Measurements from ENCODE around the gene LTK.

LTK gene

DNA sequence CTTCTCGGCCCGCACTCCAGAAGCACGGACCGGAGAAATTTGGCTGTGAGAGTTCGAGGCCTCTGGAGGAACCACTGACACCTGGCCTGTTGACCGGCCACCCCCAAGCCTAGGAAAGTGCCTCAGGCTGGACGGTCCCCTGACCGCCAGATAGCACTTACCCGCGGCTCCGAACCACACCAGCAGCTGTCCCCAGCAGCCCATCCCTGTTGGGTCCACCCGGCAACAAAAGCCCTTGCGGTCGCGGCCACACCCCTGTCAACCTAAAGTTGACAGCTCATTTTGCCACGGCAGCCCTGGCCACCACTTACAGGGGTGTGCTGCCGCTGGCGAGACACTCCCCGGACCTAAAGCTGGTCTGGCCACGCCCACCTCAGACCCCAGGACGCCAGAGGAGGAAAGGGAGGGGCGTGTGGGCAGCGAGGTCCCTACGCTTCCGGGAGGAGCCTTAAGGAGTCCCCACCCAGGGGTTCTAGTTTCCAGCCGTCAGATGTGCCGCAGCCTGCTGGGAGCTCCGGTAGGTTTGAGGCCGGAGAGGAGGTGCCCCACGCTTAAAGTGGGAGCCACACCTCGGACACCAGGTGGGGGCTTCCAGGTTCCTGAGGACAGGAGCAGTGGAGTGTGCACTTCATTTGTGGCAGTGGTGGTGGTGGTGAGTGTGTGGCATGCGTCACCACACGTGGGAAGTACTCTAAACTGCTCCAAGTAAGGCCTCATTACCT, at the start of gene LTK:
Gene LTK (minus strand): TSS at position 322 of the 722 bp plus-strand sequence. CDS start 118 bp downstream, at position 204.
- peak; percentile 91 for DNase-seq

GRCh38 chr15:41562784-41563198, 49.2 kb upstream of the LTK start:
- DNase-seq: peak; percentile 34

GRCh38 chr15:41562244-41562643, 48.6 kb upstream of the LTK start:
- no peak for DNase-seq

- DNase-seq: no peak
Measured at GRCh38 chr15:41561777-41562145, 48.1 kb upstream of the LTK start.

- no peak for DNase-seq
Measured at GRCh38 chr15:41561104-41561776, 47.6 kb upstream of the LTK start.

- no peak for DNase-seq
Measured at GRCh38 chr15:41560572-41560874, 46.9 kb upstream of the LTK start.

DNA sequence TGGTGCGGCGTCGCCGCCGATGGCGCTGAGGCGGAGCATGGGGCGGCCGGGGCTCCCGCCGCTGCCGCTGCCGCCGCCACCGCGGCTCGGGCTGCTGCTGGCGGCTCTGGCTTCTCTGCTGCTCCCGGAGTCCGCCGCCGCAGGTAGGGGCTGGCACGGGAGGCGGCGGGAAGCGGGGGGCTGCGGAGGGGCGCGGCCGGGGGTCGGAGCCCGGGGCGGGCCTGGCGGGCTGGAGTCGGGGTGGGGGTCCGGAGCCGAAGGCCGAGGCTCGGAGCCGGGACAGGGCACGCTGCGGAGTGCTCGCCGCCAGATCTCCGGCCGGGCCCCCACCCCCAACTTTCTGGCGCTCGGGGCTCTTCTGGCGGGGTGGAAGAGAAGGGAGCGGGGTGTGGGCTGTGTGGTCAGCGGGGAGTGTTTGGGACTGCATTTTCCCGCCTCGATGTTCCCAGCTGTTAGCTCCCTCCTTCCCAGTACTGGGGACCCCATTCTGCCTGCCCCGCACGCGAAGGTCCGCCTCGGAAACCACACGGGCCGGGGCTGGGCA, 45.7 kb upstream of the LTK start:
- DNase-seq: no peak

GRCh38 chr15:41558400-41559238, 45.0 kb upstream of the LTK start, which contains the start of gene TYRO3:
TYRO3 (plus strand) TSS chr15:41559212; CDS start chr15:41559258, 46 bp downstream.
- DNase-seq: peak; percentile 22

DNA sequence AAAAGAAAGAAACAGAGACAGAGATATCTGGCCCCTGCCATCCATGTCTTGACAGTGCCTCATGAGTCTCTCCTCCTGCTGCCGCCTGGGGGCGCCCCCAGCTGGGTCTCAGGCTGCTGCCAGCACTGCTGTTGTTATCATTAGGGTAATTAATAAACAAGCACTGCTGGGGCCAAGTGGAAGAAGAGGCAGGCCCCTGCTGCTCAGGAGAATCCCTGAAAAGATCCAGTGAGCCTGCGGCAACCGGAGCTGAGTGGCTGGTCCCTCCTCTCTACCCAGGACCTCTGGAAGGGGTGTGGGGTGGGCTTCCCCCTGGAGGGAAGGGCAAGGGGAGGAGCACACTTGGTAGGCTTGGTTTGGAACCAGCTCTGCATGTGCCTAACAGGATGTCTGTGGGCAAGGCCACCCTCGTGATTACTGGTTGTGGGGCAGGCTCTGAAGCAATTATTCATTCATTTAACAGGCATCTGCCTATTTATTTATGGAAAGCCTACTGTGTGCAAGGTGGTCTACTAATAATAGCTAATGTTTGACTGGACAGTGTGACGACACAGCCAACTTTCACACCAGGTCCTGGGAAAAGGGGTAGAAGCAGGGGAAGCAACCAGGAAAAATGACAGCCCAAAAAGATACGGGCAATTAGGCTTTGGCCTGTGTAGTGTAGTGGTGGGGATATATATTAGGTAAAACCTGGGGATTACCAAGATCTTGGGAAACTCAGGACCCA, 44.2 kb upstream of the LTK start:
- DNase-seq: peak; percentile 85

- DNase-seq: no peak
Measured at GRCh38 chr15:41556677-41557076, 43.0 kb upstream of the LTK start.

DNA sequence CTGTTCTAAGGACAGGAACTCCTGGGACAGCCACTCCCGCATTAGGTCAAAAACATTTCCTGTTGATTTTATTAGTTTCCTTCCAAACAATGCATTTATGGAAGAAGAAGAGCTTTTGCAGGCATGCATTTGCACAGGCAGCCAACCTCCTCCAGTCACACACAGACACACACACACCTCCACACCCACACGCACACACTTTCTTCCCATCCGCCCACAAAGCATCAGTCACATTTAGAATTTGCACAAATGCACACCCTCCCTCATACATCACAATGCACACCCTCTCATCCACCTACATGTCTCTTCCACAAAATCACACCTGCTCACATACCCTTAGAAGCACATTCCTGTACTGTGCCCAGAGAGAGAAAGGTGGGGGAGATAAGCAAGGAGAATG, 41.3 kb upstream of the LTK start:
- DNase-seq: no peak

GRCh38 chr15:41554343-41554742, 40.7 kb upstream of the LTK start:
- DNase-seq: no peak

DNA sequence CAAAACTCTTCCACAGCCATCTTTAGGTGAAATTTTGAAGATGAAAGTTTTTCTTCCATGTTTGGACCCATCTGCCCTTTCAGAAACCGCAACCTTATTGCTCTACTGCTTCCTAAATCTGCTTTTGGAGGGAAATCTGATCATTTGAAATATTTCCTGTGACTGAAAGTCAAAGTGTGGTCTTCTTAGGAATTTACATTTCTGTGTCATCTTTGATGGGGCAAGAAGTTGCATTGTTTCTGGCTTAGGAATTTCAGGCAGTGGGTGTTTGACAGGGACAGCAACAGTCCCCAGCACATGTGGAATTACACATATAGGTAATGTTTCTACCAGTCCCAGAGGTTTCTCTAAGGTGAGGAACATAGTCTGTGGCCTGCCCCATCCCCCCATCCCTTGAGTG, 40.1 kb upstream of the LTK start:
- DNase-seq: no peak

DNA sequence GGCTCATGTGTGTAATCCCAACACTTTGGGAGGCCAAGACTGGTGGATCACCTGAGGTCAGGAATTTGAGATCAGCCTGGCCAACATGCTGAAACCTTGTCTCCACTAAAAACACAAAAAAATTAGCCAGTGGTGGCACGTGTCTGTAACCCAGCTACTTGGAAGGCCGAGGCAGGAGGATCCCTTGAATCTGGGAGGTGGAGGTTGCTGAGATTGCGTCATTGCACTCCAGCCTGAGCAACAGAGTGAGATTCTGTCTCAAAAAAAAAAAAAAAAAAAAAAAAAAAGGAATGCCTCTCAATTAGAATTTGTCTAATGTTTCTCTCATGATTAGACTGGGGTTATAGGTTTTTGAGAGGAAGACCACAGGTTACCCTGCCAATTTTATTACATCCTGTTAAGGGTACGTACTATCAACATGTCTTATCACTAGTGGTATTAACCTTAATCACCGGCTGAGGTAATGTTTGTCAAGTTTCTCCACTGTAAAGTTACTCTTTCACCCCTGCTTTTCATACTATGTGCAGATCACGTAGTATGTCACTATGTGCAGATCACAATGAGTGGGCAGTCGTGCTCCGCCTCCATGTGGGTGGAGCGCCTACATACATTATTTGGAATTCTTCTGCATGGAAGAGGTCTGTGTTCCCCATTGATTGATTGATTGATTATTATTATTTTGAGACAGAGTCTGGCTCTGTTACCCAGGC, 36.6 kb upstream of the LTK start:
- DNase-seq: no peak

DNA sequence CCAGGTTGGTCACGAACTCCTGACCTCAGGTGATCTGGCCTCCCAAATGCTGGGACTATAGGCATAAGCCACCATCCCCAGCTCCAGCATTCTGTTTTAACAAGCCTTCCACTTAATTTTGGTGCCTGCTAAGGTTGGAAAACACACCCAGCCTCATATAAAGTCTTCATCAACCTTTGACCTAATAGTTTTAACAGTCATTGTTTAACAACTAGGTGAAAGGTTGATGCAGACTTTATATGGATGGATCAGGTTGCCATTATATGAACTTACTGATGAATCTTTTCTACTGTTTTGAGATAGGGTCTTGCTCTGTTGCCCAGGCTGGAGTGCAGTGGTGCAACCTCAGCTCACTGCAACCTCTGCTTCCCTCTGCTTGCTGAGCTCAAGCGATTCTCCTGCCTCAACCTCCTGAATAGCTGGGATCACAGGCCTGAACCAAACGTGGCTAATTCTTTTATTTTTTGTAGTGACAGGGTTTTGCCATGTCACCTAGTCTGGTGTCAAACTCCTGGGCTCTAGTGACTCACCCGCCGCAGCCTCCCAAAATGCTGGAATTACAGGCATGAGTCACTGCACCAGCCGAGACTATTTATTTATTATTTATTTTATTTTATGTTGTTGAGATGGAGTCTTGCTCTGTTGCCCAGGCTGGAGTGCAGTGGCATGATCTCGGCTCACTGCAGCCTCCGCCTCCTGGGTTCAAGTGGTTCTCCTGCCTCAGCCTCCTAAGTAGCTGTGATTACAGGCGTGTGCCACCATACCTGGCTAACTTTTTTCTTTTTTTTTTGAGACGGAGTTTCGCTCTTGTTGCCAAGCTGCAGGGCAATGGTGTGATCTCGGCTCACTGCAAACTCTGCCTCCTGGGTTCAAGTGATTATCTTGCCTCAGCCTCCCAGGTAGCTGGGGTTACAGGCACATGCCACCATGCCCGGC, 33.5 kb upstream of the LTK start:
- DNase-seq: no peak

DNA sequence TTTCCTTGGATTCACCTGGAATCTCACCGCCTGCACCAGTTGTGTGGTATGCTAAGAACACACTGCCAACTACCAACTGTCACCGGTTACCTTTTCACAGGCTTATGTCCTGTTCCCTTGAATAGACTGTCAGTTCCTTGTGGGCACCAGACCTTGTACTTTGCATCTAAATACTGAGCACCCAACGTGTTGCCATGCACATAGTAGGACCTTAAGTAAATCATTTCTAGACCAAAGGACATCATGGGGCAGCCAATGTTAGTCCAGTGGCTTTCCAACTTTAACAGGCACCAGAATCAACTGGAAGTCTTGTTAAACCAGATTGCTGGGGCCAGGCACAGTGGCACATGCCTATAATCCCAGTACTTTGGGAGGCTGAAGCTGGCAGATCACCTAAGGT, 31.6 kb upstream of the LTK start:
- DNase-seq: no peak

GRCh38 chr15:41544650-41545015, 31.0 kb upstream of the LTK start:
- no peak for DNase-seq

GRCh38 chr15:41543521-41543870, 29.9 kb upstream of the LTK start:
- DNase-seq: no peak

DNA sequence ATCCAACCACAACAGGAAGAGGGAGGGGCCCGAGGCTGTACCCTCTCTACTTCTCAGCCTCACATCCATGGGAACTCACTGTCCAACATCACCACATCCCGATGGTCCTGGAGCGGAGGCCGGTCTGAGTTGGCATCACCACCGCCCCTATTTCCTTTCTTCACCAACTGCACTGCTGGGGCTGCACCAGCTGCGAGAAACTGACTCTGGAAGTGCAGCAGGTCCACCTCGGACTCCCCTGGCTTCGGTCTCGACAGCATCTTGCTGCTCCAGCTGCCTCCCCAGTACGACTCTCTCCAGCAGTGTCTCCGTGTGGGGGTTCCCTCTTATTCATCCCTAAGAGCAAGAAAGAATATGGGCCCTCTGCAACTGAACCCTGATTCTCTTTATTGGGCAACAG, 23.2 kb upstream of the LTK start:
- no peak for DNase-seq

GRCh38 chr15:41535544-41535943, 21.9 kb upstream of the LTK start:
- no peak for DNase-seq

DNA sequence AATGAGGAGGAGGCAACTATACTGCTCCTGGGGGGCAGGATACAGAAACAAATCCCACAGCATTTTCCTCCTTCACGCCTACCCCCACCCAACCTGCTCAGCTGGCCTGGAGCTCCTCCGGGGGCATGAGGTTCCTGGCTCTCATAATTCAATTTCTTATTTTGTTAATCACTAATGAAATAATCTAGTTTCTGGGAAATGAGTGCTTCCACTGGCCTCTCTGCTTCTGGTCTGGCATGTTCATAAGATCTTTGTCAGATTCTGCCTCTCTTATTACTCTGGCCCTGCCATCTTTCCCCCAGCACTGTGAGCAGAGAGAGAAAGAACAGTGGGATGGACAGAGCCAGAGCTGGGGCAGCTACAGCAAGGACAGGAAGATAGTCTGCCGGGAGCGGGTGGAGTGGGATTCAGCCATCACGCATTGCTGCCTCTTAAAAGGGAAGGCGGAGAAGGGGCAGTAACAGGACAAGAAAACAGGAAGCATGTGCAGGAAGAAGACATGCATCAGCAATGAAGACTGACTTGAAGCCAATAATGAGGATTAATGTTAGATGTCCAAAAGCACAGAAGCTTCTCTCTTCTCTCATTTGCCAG, 16.8 kb upstream of the LTK start:
- no peak for DNase-seq
